HG02973 (cell line): ENCODE data around the gene RAB31.
A peak's percentile ranks its signal among the peaks of the same experiment; 100 is the strongest.
"Not testable (repeated sequence)": the region's sequence is repeated elsewhere in the genome, so short reads cannot be mapped to it uniquely, and the experiment has no call there.

ENCODE experiments used
- ATAC-seq: cut with Tn5 transposase; IDR thresholded peaks from one replicate; pipeline ENCODE4 v1.9.1; 2021; ENCODE audit warnings: moderate library complexity; ENCODE audit not compliant: unreplicated experiment

Gene RAB31, protein sequence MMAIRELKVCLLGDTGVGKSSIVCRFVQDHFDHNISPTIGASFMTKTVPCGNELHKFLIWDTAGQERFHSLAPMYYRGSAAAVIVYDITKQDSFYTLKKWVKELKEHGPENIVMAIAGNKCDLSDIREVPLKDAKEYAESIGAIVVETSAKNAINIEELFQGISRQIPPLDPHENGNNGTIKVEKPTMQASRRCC

DNA sequence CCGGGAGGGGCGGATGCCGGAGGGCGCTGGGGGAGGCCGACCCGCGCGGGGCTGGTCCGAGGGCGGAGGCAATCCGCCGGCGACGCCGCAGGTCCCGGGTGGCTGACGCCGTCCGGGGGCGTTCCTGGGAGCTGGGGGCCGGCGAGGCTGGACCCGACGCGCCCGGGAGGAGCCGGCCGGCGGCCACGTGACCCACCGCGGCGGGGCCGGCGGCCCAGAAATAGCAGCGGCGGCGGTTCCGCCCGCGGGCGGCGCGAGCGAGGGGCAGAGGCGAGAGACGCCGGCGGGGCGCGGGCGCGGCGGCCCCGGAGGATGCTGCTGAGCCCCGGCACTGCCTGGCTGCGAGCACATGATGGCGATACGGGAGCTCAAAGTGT is at the start of gene RAB31:
Gene RAB31 (plus strand): TSS at position 245 of the 377 bp plus-strand sequence. CDS start 105 bp downstream, at position 350.
- peak; percentile 47 for ATAC-seq

DNA sequence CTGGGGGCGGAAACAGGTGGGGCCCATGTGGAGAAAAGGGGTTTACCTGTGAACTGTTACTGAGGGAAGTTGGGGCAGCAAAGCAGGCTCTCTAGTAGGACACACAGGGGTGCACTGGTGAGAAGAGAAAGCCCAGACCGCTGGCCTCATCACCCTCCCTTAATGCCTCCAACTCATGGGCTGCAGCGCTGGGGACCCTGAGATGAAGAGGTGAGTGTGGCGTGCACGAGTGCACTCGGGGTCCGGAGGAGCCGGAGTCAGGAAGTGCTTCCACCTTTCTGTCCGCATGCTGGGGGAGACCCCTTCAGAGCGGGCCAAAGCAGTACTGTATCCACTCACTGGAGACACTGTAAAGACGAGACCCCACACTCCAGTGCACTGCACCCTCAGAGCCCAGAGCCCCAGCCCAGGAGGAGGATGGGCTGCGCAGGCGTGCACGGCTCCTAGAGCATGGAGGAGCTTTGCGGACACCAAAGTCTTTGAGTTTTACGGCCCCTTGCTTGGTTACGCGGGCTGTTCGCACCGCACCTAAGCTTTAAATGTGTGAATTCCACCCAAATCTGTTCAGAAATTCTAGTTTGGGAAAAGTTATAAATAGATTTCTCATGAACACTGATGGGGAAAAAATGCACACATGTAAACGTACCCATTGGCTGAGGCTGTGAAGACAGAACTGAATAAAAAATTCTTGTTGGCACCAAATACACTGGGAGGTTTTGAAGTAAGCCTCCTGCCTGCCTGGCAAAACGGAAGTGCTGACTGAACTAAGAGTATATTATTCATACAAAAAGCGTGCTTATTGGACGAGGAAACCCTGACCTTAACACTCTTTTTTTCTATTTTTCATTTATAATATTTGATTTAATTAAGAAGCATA is 48.4 kb upstream of the RAB31 start:
- ATAC-seq: no peak

DNA sequence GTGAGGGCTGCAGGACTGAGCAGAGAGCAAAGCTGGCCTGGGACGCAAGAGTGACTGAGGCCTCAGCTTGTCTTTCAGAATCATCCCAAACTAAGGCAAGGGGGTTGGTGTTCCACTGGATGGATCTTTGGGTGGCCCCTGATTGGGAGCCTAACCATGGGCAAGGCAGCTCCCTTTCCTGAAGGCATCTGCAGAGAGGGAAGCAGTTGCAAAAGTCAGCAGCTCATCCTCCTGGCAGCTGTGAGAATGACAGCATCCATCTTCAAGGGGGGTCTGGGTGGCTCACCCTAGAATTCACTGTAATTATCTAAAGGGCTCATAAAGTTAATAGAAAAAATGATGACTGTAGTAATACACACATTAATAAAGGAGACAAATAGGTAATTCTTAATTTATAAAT is 46.5 kb upstream of the RAB31 start:
- ATAC-seq: no peak

DNA sequence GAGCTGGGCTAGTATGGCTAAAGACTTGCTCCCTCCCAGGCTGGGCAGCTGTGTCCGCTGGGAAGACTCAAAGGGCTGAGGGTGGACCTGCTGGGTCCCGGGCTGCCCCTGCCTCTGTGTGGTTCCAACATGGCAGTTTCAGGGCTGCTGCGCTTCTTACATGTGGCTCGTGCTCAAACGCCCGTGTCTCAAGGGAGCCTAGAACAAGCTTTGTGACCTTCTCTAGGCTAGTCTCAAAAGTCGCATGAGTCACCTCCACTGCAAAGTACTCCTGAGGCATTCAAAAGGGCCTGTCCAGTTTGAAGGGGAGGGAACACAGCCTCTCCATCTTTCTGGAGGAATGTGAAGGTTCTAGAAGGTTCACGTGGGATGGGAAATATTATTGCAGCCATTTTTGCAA is 44.7 kb upstream of the RAB31 start:
- ATAC-seq: no peak

DNA sequence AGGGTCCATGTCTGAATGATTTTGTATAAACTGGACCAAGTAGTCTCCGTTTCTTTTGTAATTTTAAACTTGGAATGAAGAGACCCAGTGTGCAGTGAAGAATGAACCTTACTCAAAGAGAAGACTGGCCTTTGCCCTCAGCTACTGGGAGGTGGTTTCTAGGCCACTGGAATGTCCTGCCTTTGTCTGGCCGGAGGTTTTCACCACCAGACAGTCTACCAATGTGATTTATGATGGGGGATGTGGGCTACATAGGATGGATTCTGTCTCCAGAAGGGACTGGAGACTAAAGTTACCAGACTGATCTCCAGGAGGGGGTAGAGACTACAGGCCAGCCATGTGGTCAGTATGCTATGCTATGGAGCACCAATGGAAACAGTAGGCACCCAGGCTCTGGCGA is 42.8 kb upstream of the RAB31 start:
- no peak for ATAC-seq

DNA sequence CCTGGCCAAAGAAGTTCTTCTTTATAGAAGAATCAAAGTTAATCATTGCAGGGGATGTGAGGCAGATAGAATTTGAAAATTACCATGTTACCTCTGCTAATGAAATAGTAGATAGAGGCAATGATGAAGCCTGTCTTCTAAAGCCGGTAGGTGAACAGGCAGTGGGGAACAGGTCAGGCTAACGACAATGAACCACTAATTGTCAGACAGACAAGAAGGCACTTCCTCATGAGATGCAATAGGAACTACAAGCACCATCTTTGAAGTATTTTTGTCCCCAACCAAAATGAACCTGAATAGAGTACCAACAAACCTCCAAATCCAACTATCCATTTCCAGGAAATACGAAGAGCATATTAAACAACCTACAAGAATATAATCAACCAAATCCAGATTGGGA is 41.6 kb upstream of the RAB31 start:
- no peak for ATAC-seq

DNA sequence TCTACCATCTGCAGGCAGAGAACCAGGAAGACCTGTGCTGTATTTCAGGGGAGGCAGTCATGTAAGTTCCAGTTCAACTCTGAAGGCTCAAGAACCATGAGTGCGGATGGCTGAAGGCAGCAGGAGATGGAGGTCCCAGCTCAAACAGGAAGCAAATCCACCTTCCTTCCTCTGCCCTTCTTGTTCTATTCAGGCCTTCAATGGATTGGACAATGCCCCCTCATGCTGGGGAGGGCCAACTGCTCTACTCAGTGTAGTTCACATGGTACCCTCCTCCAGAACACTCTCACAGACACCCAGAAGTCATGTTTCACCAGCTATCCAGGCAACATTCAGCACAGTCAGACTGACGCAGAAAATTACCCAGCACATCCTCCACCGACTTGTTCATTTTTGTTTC is 39.1 kb upstream of the RAB31 start:
- no peak for ATAC-seq

DNA sequence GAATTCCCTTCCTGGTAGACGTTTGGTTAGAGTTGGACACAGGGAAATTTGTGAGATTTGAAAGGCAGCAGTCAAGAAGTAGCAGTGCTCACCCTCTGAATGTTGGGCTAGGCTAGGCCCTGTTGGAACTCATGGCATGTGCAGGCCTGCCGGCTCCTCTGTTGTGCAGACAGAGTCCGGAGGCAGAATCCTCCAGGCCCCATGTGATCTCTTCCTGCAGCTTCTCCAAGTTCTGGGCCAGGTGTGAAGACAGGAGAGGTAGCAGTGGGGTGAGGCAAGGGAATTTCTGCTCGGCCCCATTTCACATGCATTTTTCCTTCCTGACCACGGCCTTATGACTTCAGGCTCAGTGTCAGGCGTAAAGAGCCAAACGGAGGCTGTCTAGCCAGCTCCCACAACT is 36.9 kb upstream of the RAB31 start:
- ATAC-seq: no peak

DNA sequence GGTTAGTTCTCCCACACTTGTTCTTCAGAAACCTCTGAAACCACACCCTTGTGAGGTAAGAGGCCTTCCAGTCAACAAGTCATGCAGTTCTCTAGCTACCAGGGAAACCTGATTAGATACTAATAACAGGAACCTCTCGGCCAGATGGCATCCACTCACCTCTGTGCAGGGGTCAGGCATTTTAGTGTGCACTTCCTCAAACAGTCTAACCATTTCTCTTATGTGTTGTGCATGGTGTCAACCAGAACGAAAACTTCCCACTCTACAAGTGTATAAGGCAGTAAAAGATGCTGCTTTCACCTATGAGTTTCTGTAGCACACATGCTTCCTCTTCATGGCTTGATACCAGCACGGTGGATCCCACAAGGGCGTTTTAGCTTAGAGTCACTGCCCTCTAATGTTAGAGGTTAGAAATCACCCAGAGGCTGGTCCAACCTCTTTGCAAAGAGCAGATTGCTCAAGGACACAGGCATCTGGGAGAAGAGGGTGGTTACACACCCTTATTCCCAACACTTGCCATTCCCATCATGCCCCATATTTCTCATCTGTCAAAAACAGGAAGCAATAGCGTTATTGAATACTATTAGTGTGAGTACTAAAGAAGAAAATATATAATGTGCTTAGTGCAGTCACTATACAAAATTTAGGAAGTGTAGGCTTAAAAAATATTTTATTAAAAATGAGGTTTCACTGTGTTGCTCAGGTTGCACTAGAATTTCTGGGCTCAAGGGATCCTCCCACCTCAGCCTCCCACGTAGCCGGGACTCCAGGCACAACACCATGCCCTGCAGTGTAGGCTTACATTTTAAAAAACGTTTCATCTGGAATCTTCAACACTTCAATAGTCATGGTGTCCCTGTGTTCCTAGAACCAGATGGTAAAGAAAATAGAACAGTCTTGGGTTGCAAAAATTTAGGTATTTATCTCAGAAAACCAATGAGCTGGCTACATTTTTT is 34.5 kb upstream of the RAB31 start:
- ATAC-seq: peak; percentile 97

DNA sequence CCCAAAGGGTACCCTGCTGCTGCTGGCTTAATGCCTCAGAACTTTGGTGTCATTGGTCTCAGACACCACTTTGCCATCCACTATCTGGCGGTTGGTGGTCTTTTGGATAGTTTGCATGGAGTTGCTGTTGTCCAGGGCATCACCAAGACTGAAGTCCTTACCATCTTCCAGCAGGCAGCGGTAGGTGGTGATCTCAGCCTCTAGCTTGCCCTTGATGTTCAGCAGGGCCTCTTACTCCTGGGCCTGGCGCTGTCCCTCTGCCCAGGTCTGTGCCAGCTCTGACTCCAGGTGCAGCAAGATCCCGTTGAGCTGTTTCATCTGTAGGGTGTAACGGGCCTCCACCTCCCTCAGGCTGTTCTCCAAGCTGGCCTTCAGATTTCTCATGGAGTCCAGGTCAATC is 29.9 kb upstream of the RAB31 start:
- not testable (repeated sequence) for ATAC-seq

DNA sequence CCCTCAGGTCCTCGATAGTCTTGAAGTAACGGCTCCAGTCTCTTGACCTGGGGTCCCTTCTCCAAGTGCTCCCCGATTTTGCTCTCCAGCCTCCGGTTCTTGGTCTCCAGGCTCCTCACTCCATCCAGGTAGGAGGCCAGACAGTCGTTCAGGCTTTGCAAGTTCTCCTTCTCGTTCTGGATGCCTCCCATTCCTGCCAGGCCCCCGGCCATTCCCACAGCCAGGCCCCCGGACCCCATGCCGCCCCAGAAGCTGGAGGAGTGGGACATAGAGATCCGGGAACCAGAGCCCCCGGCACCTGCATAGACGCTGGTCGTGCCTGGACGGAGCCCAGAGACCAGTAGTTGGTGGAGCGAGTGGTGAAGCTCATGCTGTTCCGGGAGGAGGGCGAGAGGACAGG is 29.0 kb upstream of the RAB31 start:
- ATAC-seq: no peak

DNA sequence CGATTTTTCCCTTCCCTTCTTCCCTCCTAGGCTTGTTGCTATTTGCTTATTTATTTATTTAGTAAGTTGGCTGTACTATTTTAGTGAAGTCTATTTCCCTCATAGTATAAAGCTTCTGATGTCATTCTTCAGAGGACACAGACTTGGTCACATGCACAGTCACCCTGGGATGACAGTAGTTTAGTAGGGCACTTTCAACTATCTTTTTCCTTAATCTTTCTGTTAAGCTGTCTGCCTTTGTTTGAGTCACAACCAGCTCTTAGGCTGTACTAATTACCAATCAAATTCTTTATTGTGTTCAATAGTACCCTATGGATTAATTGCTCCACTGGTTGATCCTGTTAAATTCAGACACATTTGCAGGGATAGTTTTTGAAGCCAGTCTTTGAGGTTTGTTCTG is 26.9 kb upstream of the RAB31 start:
- ATAC-seq: no peak

DNA sequence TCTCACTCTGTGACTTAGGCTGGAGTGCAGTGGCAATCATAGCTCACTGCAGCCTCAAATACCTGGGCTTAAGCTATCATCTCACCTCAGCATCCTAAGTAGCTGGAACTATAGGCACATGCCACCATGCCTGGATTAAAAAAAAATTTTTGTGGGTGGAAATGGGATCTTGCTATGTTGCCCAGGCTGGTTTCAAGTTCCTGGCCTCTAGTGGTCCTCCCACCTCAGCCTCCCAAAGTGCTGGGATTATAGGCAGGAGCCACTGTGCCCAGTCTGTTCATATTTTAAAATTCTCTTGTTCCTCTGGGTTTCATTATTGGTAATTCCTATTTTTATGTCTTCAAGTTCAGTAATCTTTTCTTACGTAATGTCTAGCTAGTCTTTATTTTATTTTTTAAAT is 25.5 kb upstream of the RAB31 start:
- ATAC-seq: no peak

DNA sequence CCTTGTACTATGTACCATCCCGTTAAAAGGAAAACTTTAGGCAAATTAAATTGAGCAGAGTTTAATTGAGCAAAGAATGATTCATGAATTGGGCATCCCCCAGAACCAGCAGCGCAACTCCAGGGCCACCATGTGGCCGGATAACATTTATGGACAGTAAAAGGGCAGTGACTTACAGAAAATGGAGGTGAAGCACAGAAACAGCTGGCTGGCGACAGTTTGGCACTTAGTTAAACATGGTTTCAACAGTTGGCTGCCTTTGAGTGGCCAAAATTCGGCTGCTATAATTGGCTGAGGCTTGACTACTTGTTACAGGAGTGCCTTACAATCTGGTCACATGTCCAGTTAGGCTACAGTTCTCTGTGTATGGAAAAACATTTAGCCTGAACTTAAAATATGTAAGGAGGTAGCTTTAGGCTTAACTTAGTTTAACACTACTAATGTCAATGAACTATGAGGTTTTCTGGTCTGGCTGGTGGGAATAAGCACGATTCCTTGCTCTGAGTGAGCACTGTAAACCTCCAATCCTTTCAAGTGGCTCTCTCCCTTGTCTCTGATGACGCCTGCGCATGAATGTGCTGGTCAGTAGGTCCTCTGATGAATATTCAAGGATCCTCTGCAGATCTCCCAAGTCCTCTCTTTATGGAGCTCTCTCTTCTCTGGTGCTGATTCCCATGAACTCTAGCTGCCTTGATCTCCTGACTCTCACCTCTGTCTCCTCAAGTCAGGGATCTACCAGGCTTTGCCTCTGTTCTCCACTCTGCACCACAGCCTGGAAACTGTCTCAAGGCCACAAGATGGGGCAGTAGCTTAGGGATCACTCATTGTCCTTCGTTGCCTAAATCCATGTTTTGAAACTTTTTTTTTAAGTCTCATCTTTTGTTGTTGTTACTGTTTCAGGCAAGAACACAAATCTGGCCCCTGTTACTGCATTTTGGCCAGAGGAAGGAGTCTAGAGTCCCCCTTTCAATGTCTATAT is 24.4 kb upstream of the RAB31 start:
- ATAC-seq: no peak

DNA sequence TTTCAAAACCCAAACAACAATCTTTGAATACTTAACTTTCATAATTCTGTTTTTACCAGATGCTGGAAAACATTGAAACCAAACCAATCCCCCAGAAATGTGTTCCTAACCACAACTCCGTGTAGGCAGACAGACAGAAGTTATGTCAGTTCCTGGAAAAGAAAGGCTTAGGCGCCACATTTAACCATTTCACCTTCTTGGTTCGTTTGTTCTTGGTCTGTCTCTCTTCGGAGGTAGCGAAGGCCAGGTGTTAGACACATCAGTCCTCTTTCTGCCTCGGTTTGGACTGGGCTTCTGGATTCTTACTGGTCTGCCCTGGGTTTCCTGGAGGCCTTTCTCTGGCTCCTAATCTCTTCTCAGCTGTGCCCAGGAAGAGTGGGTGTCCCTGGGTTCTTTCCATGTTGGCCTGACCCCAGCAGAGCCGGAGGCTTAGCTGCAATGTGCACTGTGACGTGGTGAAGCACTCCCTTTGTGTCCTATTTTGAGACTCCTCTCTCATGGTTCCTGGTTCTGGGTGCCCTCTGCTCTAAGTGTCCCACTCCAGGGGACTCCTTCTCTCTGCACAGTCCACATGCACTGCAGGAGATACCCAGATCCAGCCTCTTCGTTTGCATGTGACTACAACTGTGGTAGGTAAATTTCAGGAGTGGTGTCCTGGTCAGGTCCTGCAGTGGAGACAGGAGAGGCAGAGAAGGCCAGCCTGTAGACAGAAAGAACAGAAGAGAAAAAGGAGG is 23.1 kb upstream of the RAB31 start:
- ATAC-seq: no peak

DNA sequence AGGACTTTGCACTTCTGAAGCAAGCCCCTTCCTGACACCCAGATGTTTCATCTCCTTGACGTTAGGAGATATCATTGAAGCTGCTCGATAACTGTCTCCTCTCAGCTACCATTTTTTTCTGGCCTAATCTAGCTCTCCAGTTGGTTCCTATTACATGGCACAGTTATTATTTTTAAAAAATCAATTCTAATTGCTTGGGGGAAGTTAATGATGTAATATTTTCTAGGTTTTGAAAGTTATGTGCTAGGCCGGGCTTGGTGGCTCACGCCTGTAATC is 22.5 kb upstream of the RAB31 start:
- ATAC-seq: no peak

DNA sequence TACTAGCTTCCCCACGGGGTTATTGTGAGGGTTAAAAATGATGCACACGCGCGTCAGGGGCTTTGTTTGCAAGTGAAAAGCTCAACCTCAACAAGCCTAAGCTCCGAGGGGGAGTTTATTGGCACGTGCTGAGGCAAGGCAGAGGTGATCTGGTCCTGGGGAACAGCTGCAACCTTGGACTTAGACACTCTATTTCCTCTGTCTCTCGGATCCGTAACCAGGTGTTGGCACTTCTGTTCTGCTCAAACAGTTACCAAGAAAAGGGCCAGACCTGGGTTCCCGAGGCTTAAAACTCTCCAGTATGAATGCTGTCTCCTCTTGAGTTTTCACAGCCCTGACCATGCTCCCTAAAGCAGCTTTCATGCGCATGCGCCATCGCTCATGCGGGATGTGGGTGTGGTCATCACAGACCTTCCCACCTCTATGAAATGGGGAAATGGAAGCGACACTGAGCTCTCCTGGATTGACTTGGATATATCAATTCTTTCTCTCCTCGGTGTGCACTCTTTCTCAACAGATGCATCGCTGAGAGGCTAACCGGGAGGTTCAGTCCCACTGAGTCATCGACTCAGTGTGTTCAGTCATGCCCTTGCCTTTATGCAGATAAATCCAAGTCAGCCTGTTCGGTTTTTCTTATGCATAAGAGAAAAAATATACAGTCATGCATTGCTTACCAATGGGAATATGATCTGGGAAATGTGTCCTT is 19.9 kb upstream of the RAB31 start:
- ATAC-seq: no peak

DNA sequence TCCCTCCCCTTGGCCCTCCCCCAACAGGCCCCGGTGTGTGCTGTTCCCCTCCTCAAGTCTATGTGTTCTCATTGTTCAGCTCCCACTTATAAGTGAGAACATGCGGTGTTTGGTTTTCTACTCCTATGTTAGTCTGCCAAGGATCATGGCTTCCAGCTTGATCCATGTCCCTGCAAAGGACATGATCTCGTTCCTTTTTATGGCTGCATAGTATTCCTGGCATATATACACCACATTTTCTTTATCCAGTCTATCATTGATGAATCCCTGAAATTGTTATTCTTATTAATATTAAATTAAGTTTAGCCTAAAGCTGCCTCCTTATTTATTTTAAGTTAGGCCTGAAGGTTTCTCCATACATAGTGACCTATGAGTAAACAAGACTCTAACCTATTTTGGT is 18.8 kb upstream of the RAB31 start:
- ATAC-seq: no peak
